H9 (cell line): Measurements from ENCODE around the gene APPL2. TPM values are rescaled to one million over a fixed set of nuclear protein-coding genes. Genes with fewer than 3 reads are reported as not detected.

ENCODE experiments used
- DNase-seq: peaks from one replicate; pipeline ENCODE4 v3.0.0-alpha.2; 2017
- H2AFZ ChIP-seq: one replicate; pipeline ENCODE4 v1.6.1; 2013; ENCODE audit warnings: mild to moderate bottlenecking, low read length, control low read depth, moderate library complexity
- H2AK5ac ChIP-seq: 2 replicates; pipeline ENCODE4 v1.6.1; 2013; ENCODE audit warnings: low read length, control low read depth, mixed read lengths; ENCODE audit not compliant: insufficient read length
- H2BK120ac ChIP-seq: one replicate; pipeline ENCODE4 v1.6.1; 2013; ENCODE audit warnings: low read depth, mild to moderate bottlenecking, low read length, control low read depth, inconsistent platforms; ENCODE audit not compliant: poor library complexity, severe bottlenecking
- H2BK12ac ChIP-seq: 2 replicates; pipeline ENCODE4 v1.6.1; 2013; ENCODE audit warnings: low read length, control low read depth, mixed read lengths, low read depth; ENCODE audit not compliant: insufficient read length
- H2BK15ac ChIP-seq: 2 replicates; pipeline ENCODE4 v1.6.1; 2013; ENCODE audit warnings: low read depth, low read length, control low read depth
- H2BK20ac ChIP-seq: one replicate; pipeline ENCODE4 v1.6.1; 2013; ENCODE audit warnings: low read depth, mild to moderate bottlenecking, low read length, control low read depth, inconsistent platforms; ENCODE audit not compliant: poor library complexity, severe bottlenecking
- H2BK5ac ChIP-seq: 2 replicates; pipeline ENCODE4 v1.6.1; 2013; ENCODE audit warnings: low read length, control low read depth, mixed read lengths; ENCODE audit not compliant: insufficient read length
- H3K14ac ChIP-seq: 2 replicates; pipeline ENCODE4 v1.6.1; 2013; ENCODE audit warnings: low read length, control low read depth; ENCODE audit not compliant: insufficient read depth
- H3K18ac ChIP-seq: 2 replicates; pipeline ENCODE4 v1.6.1; 2013; ENCODE audit warnings: low read depth, mild to moderate bottlenecking, mixed read lengths, low read length, control low read depth; ENCODE audit not compliant: insufficient read length
- H3K23ac ChIP-seq: 2 replicates; pipeline ENCODE4 v1.6.1; 2013; ENCODE audit warnings: low read length, control low read depth, mixed read lengths, low read depth; ENCODE audit not compliant: insufficient read length
- H3K23me2 ChIP-seq: 2 replicates; pipeline ENCODE4 v1.6.1; 2013; ENCODE audit warnings: low read depth, mild to moderate bottlenecking, mixed read lengths, low read length, control low read depth; ENCODE audit not compliant: insufficient read length, poor library complexity, severe bottlenecking
- H3K27ac ChIP-seq: 2 replicates; pipeline ENCODE4 v1.5.1; 2013; ENCODE audit warnings: low read length, control low read depth, mixed read lengths, low read depth; ENCODE audit not compliant: insufficient read length
- H3K27me3 ChIP-seq: 2 replicates; pipeline ENCODE4 v1.6.1; 2013; ENCODE audit warnings: low read length, control low read depth, inconsistent platforms; ENCODE audit not compliant: insufficient read depth
- H3K4ac ChIP-seq: 2 replicates; pipeline ENCODE4 v1.6.1; 2013; ENCODE audit warnings: low read depth, mild to moderate bottlenecking, control low read depth, inconsistent platforms, low read length, moderate library complexity
- H3K4me1 ChIP-seq: 2 replicates; pipeline ENCODE4 v1.6.1; 2013; ENCODE audit warnings: low read length, control low read depth, inconsistent platforms; ENCODE audit not compliant: insufficient read depth
- H3K4me2 ChIP-seq: 2 replicates; pipeline ENCODE4 v1.6.1; 2013; ENCODE audit warnings: low read length, control low read depth, mixed read lengths; ENCODE audit not compliant: insufficient read length, insufficient read depth
- H3K56ac ChIP-seq: 2 replicates; pipeline ENCODE4 v1.6.1; 2013; ENCODE audit warnings: low read depth, mild to moderate bottlenecking, mixed read lengths, low read length, control low read depth; ENCODE audit not compliant: insufficient read length
- H3K79me1 ChIP-seq: 2 replicates; pipeline ENCODE4 v1.6.1; 2013; ENCODE audit warnings: low read depth, mild to moderate bottlenecking, moderate library complexity, low read length, control low read depth, inconsistent platforms; ENCODE audit not compliant: insufficient read depth, poor library complexity, severe bottlenecking
- H3K79me2 ChIP-seq: 2 replicates; pipeline ENCODE4 v1.6.1; 2013; ENCODE audit warnings: low read length, control low read depth, inconsistent platforms; ENCODE audit not compliant: insufficient read depth
- H3K9ac ChIP-seq: 2 replicates; pipeline ENCODE4 v1.6.1; 2013; ENCODE audit warnings: low read length, control low read depth, mixed read lengths; ENCODE audit not compliant: insufficient read length; ENCODE audit errors: extremely low read depth
- H3K9me3 ChIP-seq: one replicate; pipeline ENCODE4 v1.6.1; 2013; ENCODE audit warnings: low read depth, low read length, inconsistent platforms; ENCODE audit not compliant: control insufficient read depth
- H3T11ph ChIP-seq: one replicate; pipeline ENCODE4 v1.6.1; 2013; ENCODE audit warnings: mild to moderate bottlenecking, low read length, control low read depth, inconsistent platforms
- H4K20me1 ChIP-seq: one replicate; pipeline ENCODE4 v1.6.1; 2013; ENCODE audit not compliant: control insufficient read depth, insufficient read length, insufficient read depth
- H4K5ac ChIP-seq: 2 replicates; pipeline ENCODE4 v1.6.1; 2013; ENCODE audit warnings: low read depth, mild to moderate bottlenecking, mixed read lengths, low read length, control low read depth; ENCODE audit not compliant: insufficient read length
- H4K8ac ChIP-seq: replicated peaks from 2 replicates; pipeline ENCODE4 v1.6.1; 2013; ENCODE audit warnings: low read length, control low read depth, mixed read lengths, low read depth; ENCODE audit not compliant: insufficient read length
- H4K91ac ChIP-seq: 2 replicates; pipeline ENCODE4 v1.6.1; 2013; ENCODE audit warnings: low read depth, mild to moderate bottlenecking, moderate library complexity, mixed read lengths, low read length, control low read depth; ENCODE audit not compliant: insufficient read length
- H3K27ac Mint-ChIP-seq, 3 experiments: 2 replicates in 2 of 3; 3 replicates in 1 of 3; pipeline ENCODE4 v1.8.0; 2020 to 2021; ENCODE audit warnings: mixed read lengths in 3 of 3, mild to moderate bottlenecking in 1 of 3, moderate library complexity in 1 of 3
- H3K27me3 Mint-ChIP-seq: 2 replicates; pipeline ENCODE4 v1.8.0; 2021; ENCODE audit warnings: low read depth, mild to moderate bottlenecking, moderate library complexity, mixed read lengths
- H3K36me3 Mint-ChIP-seq, 3 experiments: 2 replicates in 2 of 3; 3 replicates in 1 of 3; pipeline ENCODE4 v1.8.0; 2020 to 2021; ENCODE audit warnings: low read depth in 3 of 3, mixed read lengths in 3 of 3; ENCODE audit not compliant: insufficient read depth in 1 of 3
- H3K4me1 Mint-ChIP-seq, 2 experiments: 2 replicates each; pipeline ENCODE4 v1.8.0; 2020; ENCODE audit warnings: mixed read lengths in 2 of 2
- H3K4me3 Mint-ChIP-seq, 2 experiments: 2 replicates in 1 of 2; 3 replicates in 1 of 2; pipeline ENCODE4 v1.8.0; 2020 to 2021; ENCODE audit warnings: mild to moderate bottlenecking in 2 of 2, mixed read lengths in 2 of 2, moderate library complexity in 1 of 2
- H3K9me3 Mint-ChIP-seq, 2 experiments: 2 replicates in 1 of 2; 3 replicates in 1 of 2; pipeline ENCODE4 v1.8.0; 2020; ENCODE audit warnings: mild to moderate bottlenecking in 2 of 2, mixed read lengths in 2 of 2, moderate library complexity in 1 of 2
- WGBS: extraction: QIAGEN DNeasy Blood & Tissue Kit; methylation state at CpG from one replicate; pipeline ENCODE4 v1.1.7; 2013; ENCODE audit warnings: missing lambda C conversion rate, low lambda C conversion rate, mixed read lengths; ENCODE audit not compliant: insufficient read length; ENCODE audit errors: extremely low coverage; 5-methylcytosine and 5-hydroxymethylcytosine counted together
- total RNA-seq: library from RNA; stranded (reverse); gene quantifications from 2 replicates; pipeline ENCODE4 v1.2.1, GENCODE V29; 2021
- TF ChIP-seq, protein P1 (sequence below): fragments of 200-600 bp; sonication (generic); conservative IDR thresholded peaks from 3 replicates; pipeline ENCODE4 v1.8.0; 2021; ENCODE audit warnings: antibody characterized with exemption, mild to moderate bottlenecking

Gene APPL2
- total RNA-seq, 1 experiment from 2014 or later: 18.5 TPM

DNA sequence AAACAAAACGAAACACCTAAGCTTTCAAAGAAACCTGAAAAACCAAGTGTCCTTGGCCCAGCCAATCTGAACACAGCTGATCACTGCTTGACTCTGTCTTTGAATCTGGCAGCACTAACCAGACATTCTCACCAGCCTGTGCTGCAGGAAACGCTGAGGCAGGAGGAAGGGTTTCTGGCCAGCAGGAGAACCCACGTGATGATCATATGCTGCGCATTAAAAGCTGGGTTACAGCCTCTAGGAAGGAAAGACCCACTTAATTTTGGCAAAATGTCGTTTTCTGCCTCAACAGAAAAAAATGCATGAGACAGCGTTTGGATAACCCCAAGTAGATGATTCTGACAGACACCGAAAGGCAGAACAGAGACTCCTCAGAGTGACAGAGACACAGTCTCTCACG lies 9.8 kb downstream of the APPL2 start:
- no peaks in the 10 kb centered on the region for H3K27me3 ChIP-seq
- H3T11ph ChIP-seq: no peak overlapping the region
- no peak overlapping the region for H3K4me2 ChIP-seq
- no peak overlapping the region for H2BK120ac ChIP-seq
- H3K23ac ChIP-seq: no peak overlapping the region
- Mint-ChIP-seq H3K36me3 (peaks cover 8 to 34% (median 30%) of the 10 kb centered on the region in 3 experiments; a peak in 6 of 7 replicates), H3K4me3 (no peak overlapping the region), H3K4me1 (peaks cover 6 to 11% of the 10 kb centered on the region in 2 experiments), H3K27me3 (no peaks in the 10 kb centered on the region), H3K9me3 (no peaks in the 10 kb centered on the region), H3K27ac (no peak overlapping the region)
- no peak overlapping the region for H4K91ac ChIP-seq
- H3K18ac ChIP-seq: no peak overlapping the region
- H3K4ac ChIP-seq: no peak overlapping the region
- no peaks in the 10 kb centered on the region for H4K20me1 ChIP-seq
- no peaks in the 10 kb centered on the region for H3K79me2 ChIP-seq
- H3K9me3 ChIP-seq: no peaks in the 10 kb centered on the region
- H2BK20ac ChIP-seq: no peak overlapping the region
- no peak overlapping the region for H3K9ac ChIP-seq
- no peak overlapping the region for H4K8ac ChIP-seq
- no peak overlapping the region for H2BK5ac ChIP-seq
- H4K5ac ChIP-seq: no peak overlapping the region
- no peak overlapping the region for H3K27ac ChIP-seq
- no peak overlapping the region for H2AK5ac ChIP-seq
- no peak overlapping the region for H2BK12ac ChIP-seq
- no peaks in the 10 kb centered on the region for H3K4me1 ChIP-seq
- H3K79me1 ChIP-seq: no peaks in the 10 kb centered on the region
- no peak overlapping the region for H3K56ac ChIP-seq
- H2AFZ ChIP-seq: no peak overlapping the region
- no peak for DNase-seq
- TF ChIP-seq, protein P1, sequence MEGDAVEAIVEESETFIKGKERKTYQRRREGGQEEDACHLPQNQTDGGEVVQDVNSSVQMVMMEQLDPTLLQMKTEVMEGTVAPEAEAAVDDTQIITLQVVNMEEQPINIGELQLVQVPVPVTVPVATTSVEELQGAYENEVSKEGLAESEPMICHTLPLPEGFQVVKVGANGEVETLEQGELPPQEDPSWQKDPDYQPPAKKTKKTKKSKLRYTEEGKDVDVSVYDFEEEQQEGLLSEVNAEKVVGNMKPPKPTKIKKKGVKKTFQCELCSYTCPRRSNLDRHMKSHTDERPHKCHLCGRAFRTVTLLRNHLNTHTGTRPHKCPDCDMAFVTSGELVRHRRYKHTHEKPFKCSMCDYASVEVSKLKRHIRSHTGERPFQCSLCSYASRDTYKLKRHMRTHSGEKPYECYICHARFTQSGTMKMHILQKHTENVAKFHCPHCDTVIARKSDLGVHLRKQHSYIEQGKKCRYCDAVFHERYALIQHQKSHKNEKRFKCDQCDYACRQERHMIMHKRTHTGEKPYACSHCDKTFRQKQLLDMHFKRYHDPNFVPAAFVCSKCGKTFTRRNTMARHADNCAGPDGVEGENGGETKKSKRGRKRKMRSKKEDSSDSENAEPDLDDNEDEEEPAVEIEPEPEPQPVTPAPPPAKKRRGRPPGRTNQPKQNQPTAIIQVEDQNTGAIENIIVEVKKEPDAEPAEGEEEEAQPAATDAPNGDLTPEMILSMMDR: no peak
- H3K14ac ChIP-seq: no peak overlapping the region
- no peaks in the 10 kb centered on the region for H3K23me2 ChIP-seq
- WGBS: no CpG with 5 or more reads among the region's 8 CpGs
- H2BK15ac ChIP-seq: no peak overlapping the region
